HFFc6 (cell line): ENCODE measurements around the gene DNAJC22. TPM values are rescaled to one million over a fixed set of nuclear protein-coding genes. Genes with fewer than 3 reads are reported as not detected.

Experiments used
- DNase-seq: peaks from one replicate; pipeline ENCODE4 v3.0.0-alpha.2; 2018
- H3K27ac Mint-ChIP-seq: 2 replicates; pipeline ENCODE4 v1.8.0; 2020; ENCODE audit warnings: mild to moderate bottlenecking, mixed read lengths
- H3K27me3 Mint-ChIP-seq: 2 replicates; pipeline ENCODE4 v1.8.0; 2021; ENCODE audit warnings: mild to moderate bottlenecking, moderate library complexity, mixed read lengths; ENCODE audit not compliant: insufficient read depth
- H3K36me3 Mint-ChIP-seq: 2 replicates; pipeline ENCODE4 v1.8.0; 2021; ENCODE audit warnings: low read depth, mixed read lengths
- H3K4me1 Mint-ChIP-seq: 2 replicates; pipeline ENCODE4 v1.8.0; 2020; ENCODE audit warnings: low read depth, mixed read lengths
- H3K4me3 Mint-ChIP-seq: 2 replicates; pipeline ENCODE4 v1.8.0; 2020; ENCODE audit warnings: mild to moderate bottlenecking, moderate library complexity, mixed read lengths
- H3K9me3 Mint-ChIP-seq: 2 replicates; pipeline ENCODE4 v1.8.0; 2020; ENCODE audit warnings: mild to moderate bottlenecking, mixed read lengths
- CTCF ChIP-seq: fragments of 200-600 bp; sonication (generic); IDR thresholded peaks from 2 replicates; pipeline ENCODE4 v1.5.0; 2021; ENCODE audit warnings: antibody characterized with exemption, mild to moderate bottlenecking
- total RNA-seq, 6 experiments: library from RNA; stranded (reverse); fragmentation: NEBNext Ultra II Directional; extraction: Animal tissue kit (Norgen Biotek cat#: 25700); gene quantifications; 2 replicates in 1 of 6; 3 replicates in 5 of 6; pipeline ENCODE4 v1.2.3, GENCODE V29; 2021

DNAJC22 gene
- total RNA-seq, 6 experiments from 2014 or later: 0.38 to 4.1 (median 2.6) TPM

GRCh38 chr12:49341777-49342065, 5.0 kb upstream of the DNAJC22 start:
- H3K27me3 Mint-ChIP-seq: peaks cover 36% of the 10 kb centered on the region
- no peaks in the 10 kb centered on the region for H3K9me3 Mint-ChIP-seq
- no peak for DNase-seq
- peaks cover 32% of the 10 kb centered on the region for H3K4me1 Mint-ChIP-seq
- H3K27ac Mint-ChIP-seq: no peak overlapping the region
- H3K36me3 Mint-ChIP-seq: no peaks in the 10 kb centered on the region
- no peak overlapping the region; the same call in 1 of the 2 replicates for H3K4me3 Mint-ChIP-seq
- TF ChIP-seq CTCF: no peak

GRCh38 chr12:49342066-49342913, 4.4 kb upstream of the DNAJC22 start:
- Mint-ChIP-seq H3K36me3 (no peaks in the 10 kb centered on the region), H3K27me3 (peaks cover 36% of the 10 kb centered on the region), H3K4me1 (peaks cover 32% of the 10 kb centered on the region), H3K9me3 (no peaks in the 10 kb centered on the region), H3K27ac (no peak overlapping the region), H3K4me3 (peak overlapping the region; percentile 71)
- peak; percentile 97 for TF ChIP-seq CTCF
- peak; percentile 43 for DNase-seq

GRCh38 chr12:49342914-49343731, 3.6 kb upstream of the DNAJC22 start:
- Mint-ChIP-seq H3K4me3 (peak overlapping the region; percentile 71), H3K4me1 (peaks cover 31% of the 10 kb centered on the region), H3K36me3 (no peaks in the 10 kb centered on the region), H3K27ac (no peak overlapping the region), H3K9me3 (no peaks in the 10 kb centered on the region), H3K27me3 (peaks cover 36% of the 10 kb centered on the region)
- no peak for DNase-seq
- TF ChIP-seq CTCF: no peak

GRCh38 chr12:49344486-49345050, 2.1 kb upstream of the DNAJC22 start:
- H3K27ac Mint-ChIP-seq: no peak overlapping the region
- H3K4me1 Mint-ChIP-seq: peaks cover 36% of the 10 kb centered on the region
- H3K27me3 Mint-ChIP-seq: peaks cover 36% of the 10 kb centered on the region
- H3K36me3 Mint-ChIP-seq: no peaks in the 10 kb centered on the region
- no peak overlapping the region; the same call in 1 of the 2 replicates for H3K4me3 Mint-ChIP-seq
- no peak for TF ChIP-seq CTCF
- DNase-seq: no peak
- no peaks in the 10 kb centered on the region for H3K9me3 Mint-ChIP-seq

GRCh38 chr12:49345051-49345824, 1.4 kb upstream of the DNAJC22 start:
- Mint-ChIP-seq H3K4me3 (peak overlapping the region; percentile 78), H3K9me3 (no peaks in the 10 kb centered on the region), H3K36me3 (no peaks in the 10 kb centered on the region), H3K27me3 (peaks cover 30% of the 10 kb centered on the region), H3K27ac (no peak overlapping the region), H3K4me1 (peaks cover 36% of the 10 kb centered on the region)
- TF ChIP-seq CTCF: no peak
- DNase-seq: no peak
